Sigmoid colon (tissue), 7 donors: ENCODE measurements around the gene C1orf116. TPM values are rescaled to one million over a fixed set of nuclear protein-coding genes. Genes with fewer than 3 reads are reported as not detected.

Experiments
- DNase-seq: peaks from one replicate; pipeline ENCODE4 v3.0.0-alpha.2; 2019
- H3K27ac ChIP-seq, 4 donors: fragments of 200-600 bp; sonication (generic); one replicate each; pipeline ENCODE4 v1.5.1; 2016 to 2019; ENCODE audit warnings: mild to moderate bottlenecking in 1 of 4
- H3K27me3 ChIP-seq, 3 donors: fragments of 200-600 bp; sonication (generic); one replicate each; pipeline ENCODE4 v1.5.1; 2019; ENCODE audit warnings: mild to moderate bottlenecking in 1 of 3
- H3K36me3 ChIP-seq, 4 donors: fragments of 200-600 bp; sonication (generic); one replicate each; pipeline ENCODE4 v1.5.1; 2016 to 2019
- H3K4me1 ChIP-seq, 4 donors: fragments of 200-600 bp; sonication (generic); one replicate each; pipeline ENCODE4 v1.5.1; 2017 to 2019
- H3K4me3 ChIP-seq, 4 donors: fragments of 200-600 bp; sonication (generic); one replicate each; pipeline ENCODE4 v1.5.1; 2017 to 2019; ENCODE audit warnings: mild to moderate bottlenecking in 2 of 4, moderate library complexity in 1 of 4
- H3K9me3 ChIP-seq, 4 donors: fragments of 200-600 bp in 3 of 4; sonication (generic) in 3 of 4; one replicate each; pipeline versions ENCODE4 v1.5.1 to v1.6.1; 2013 to 2019
- EP300 ChIP-seq, 4 donors: sonication (generic); formaldehyde crosslinking; IDR thresholded peaks; one replicate each; pipeline ENCODE4 v1.6.1; 2017; ENCODE audit warnings: antibody characterized with exemption in 4 of 4
- POLR2A ChIP-seq, 2 donors: fragments of 450-650 bp; IDR thresholded peaks; one replicate each; pipeline ENCODE4 v1.6.1; 2016; ENCODE audit warnings: antibody characterized with exemption in 2 of 2, mild to moderate bottlenecking in 2 of 2, moderate library complexity in 2 of 2
- POLR2AphosphoS5 ChIP-seq, 4 donors: sonication (generic); formaldehyde crosslinking; IDR thresholded peaks; one replicate each; pipeline ENCODE4 v1.6.1; 2017; ENCODE audit warnings: antibody characterized with exemption in 4 of 4
- WGBS, 2 donors: extraction: QIAGEN DNeasy Blood & Tissue Kit; methylation state at CpG; one replicate each; pipeline ENCODE4 v1.1.7; 2013; 5-methylcytosine and 5-hydroxymethylcytosine counted together
- intact Hi-C: fragments of 100-400 bp; cut with DNase I; formaldehyde crosslinking; loops from one replicate; pipeline ENCODE4 v1.15.1; 2023
- polyA plus RNA-seq, 3 donors: library from polyadenylated mRNA; stranded (reverse); fragments of 200-250 nt; gene quantifications; one replicate each; pipeline ENCODE4 v1.2.3, GENCODE V29; 2013
- total RNA-seq, 4 donors: library from RNA; depleted of rRNA; stranded (reverse); fragments of >200 nt; gene quantifications; one replicate each; pipeline ENCODE4 v1.1.0, GENCODE V29; 2016
- TF ChIP-seq, protein P1 (sequence below), 4 experiments: fragments of 450-650 bp in 3 of 4; fragments of 200-600 bp in 1 of 4; IDR thresholded peaks; one replicate each; pipeline ENCODE4 v1.5.1; 2016 to 2019; ENCODE audit warnings: antibody characterized with exemption in 4 of 4, mild to moderate bottlenecking in 3 of 4, moderate library complexity in 2 of 4
- donor health status: healthy with polysubstance abuse.
- donor health status: Bipolar disorder and iron deficiency.
- donor health status: healthy.

C1orf116 gene
- total and polyA plus RNA-seq, 7 donors = 0.14 to 22.4 (median 4.1) TPM; not detected in 1

GRCh38 chr1:207055386-207056001, 22.9 kb upstream of the C1orf116 start:
- Histone ChIP-seq H3K27ac (no peak overlapping the region), H3K4me3 (no peak overlapping the region), H3K4me1 (peaks cover 0 to 20% (median 16%) of the 10 kb centered on the region in 4 donors), H3K36me3 (peaks cover 0 to 4% (median 0%) of the 10 kb centered on the region in 4 donors), H3K9me3 (no peaks in the 10 kb centered on the region), H3K27me3 (no peaks in the 10 kb centered on the region)
- WGBS, 2 donors = 48 to 64% methylated on average over 3 of the region's 3 CpGs
- intact Hi-C loops = loop anchor here (2.0 kb wide), 1 partner anchor 21 kb away; no protein-coding TSS in a partner anchor
- DNase-seq = no peak
- TF ChIP-seq POLR2A (IDR thresholded peaks at IDR 0.05) = no peak
- no peak for TF ChIP-seq POLR2AphosphoS5 (IDR thresholded peaks at IDR 0.05)
- TF ChIP-seq EP300 (IDR thresholded peaks at IDR 0.05) = no peak
- TF ChIP-seq, protein P1, sequence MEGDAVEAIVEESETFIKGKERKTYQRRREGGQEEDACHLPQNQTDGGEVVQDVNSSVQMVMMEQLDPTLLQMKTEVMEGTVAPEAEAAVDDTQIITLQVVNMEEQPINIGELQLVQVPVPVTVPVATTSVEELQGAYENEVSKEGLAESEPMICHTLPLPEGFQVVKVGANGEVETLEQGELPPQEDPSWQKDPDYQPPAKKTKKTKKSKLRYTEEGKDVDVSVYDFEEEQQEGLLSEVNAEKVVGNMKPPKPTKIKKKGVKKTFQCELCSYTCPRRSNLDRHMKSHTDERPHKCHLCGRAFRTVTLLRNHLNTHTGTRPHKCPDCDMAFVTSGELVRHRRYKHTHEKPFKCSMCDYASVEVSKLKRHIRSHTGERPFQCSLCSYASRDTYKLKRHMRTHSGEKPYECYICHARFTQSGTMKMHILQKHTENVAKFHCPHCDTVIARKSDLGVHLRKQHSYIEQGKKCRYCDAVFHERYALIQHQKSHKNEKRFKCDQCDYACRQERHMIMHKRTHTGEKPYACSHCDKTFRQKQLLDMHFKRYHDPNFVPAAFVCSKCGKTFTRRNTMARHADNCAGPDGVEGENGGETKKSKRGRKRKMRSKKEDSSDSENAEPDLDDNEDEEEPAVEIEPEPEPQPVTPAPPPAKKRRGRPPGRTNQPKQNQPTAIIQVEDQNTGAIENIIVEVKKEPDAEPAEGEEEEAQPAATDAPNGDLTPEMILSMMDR (IDR thresholded peaks at IDR 0.05) = no peak

DNA sequence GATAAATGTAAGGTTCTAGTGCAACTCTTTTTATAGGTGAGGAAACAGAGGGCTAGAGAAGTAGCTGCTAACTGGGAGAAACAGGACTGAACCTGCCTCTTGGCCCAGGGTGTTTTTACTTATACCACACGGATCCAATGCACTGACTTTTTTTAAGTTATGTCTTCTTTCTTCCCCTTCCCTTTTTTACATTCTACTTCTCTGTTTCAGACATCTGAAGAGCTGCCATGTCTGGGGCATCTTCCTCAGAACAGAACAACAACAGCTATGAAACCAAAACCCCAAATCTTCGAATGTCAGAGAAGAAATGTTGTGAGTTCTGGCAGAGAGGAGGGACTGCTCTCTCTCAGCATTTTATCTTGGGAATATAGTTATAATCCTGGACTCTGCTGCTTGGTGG, 21.9 kb upstream of the C1orf116 start:
- intact Hi-C loops = loop anchor here (2.0 to 5.0 kb wide), 4 partner anchors 22 to 903 kb away; partner anchors contain the start of genes CD46 and DYRK3
- peaks cover 0 to 4% (median 0%) of the 10 kb centered on the region in 4 donors for H3K36me3 ChIP-seq
- H3K4me1 ChIP-seq = peaks cover 0 to 23% (median 19%) of the 10 kb centered on the region in 4 donors
- WGBS, 2 donors = 28 to 31% methylated on average over 2 of the region's 2 CpGs
- peak overlapping the region in 3 of 4 donors; percentile 3 to 95 (median 89) for H3K27ac ChIP-seq
- no peaks in the 10 kb centered on the region for H3K9me3 ChIP-seq
- TF ChIP-seq, protein P1 (IDR thresholded peaks at IDR 0.05) = no peak
- TF ChIP-seq POLR2AphosphoS5 (IDR thresholded peaks at IDR 0.05) (no peak), POLR2A (IDR thresholded peaks at IDR 0.05) (no peak), EP300 (IDR thresholded peaks at IDR 0.05) (no peak)
- DNase-seq = no peak
- no peak overlapping the region for H3K4me3 ChIP-seq
- no peaks in the 10 kb centered on the region for H3K27me3 ChIP-seq

GRCh38 chr1:207052911-207053769, 20.6 kb upstream of the C1orf116 start, which contains the start of gene PFKFB2:
Gene PFKFB2 (plus strand): TSS chr1:207053275. CDS start chr1:207054718, 1,443 bp downstream.
- intact Hi-C loops = loop anchor here (2.0 to 5.0 kb wide), 4 partner anchors 268 to 904 kb away; partner anchors contain the start of genes CD46, CD55 and DYRK3
- Histone ChIP-seq H3K36me3 (peaks cover 7 to 16% (median 9%) of the 10 kb centered on the region in 4 donors), H3K4me1 (peaks cover 0 to 32% (median 30%) of the 10 kb centered on the region in 4 donors), H3K9me3 (no peaks in the 10 kb centered on the region), H3K27me3 (no peaks in the 10 kb centered on the region), H3K4me3 (peak within 1 kb of the TSS; percentile 48 to 66 (median 59)), H3K27ac (peak within 1 kb of the TSS; percentile 87 to 95 (median 90))
- 1 to 5% methylated on average over 56 of the region's 56 CpGs for WGBS, 2 donors
- peak; percentile 85 to 96 (median 88) for TF ChIP-seq POLR2AphosphoS5 (IDR thresholded peaks at IDR 0.05)
- no peak for TF ChIP-seq EP300 (IDR thresholded peaks at IDR 0.05)
- TF ChIP-seq, protein P1 (IDR thresholded peaks at IDR 0.05) = peak in 3 of 4 experiments; percentile 12 to 51 (median 42)
- TF ChIP-seq POLR2A (IDR thresholded peaks at IDR 0.05) = peak; percentile 62 to 88
- DNase-seq = peak; percentile 98

DNA sequence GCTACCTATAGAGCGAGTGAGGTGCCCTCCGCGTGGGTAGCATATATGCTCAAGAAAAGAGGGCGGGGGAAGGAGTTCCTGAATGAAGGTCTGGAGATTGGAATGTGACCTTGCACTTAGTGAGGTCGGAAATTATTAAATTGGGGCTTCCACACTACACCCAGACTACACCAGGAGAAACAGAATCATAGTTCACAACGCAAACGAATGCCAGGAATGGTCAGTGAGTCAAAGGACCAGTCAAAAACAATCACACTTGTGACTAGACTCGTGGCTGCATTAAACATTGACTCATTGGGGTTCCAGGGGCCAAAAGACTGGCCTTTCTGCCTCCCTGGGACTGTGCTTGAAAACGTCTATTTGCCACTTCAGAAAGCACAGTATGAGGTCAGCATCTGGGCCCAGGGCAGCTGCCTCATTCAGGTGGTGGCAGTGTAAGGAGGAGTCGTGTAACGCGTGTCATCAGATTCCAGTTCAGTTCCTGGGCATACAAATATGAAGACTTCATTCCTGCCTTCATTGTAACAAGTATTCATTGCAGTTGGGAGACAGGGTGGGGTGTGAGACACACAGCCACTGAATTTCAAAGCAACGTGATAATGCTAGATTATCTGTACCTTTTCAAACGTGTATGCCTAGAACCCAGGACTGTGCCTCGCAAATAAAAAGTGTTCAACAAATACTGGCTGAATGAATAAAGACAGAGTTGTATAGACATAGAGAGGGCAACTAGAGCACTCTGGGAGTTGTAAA, 18.8 kb upstream of the C1orf116 start, which contains the start of gene YOD1:
Gene YOD1, minus strand, starts transcription at position 18 of the 753 bp plus-strand sequence. CDS start 178 bp downstream, outside the sequence.
- no peaks in the 10 kb centered on the region for H3K9me3 ChIP-seq
- 24 to 50% methylated on average over 15 of the region's 15 CpGs for WGBS, 2 donors
- intact Hi-C loops = loop anchor here (5.0 kb wide), 3 partner anchors 414 to 906 kb away; partner anchors contain the start of genes CD46 and DYRK3
- peak within 1 kb of the TSS; percentile 76 to 92 (median 90) for H3K4me3 ChIP-seq
- peaks cover 0 to 48% (median 47%) of the 10 kb centered on the region in 4 donors for H3K4me1 ChIP-seq
- H3K27ac ChIP-seq = peak within 1 kb of the TSS; percentile 86 to 95 (median 90)
- TF ChIP-seq POLR2AphosphoS5 (IDR thresholded peaks at IDR 0.05) (no peak), EP300 (IDR thresholded peaks at IDR 0.05) (no peak), POLR2A (IDR thresholded peaks at IDR 0.05) (no peak)
- TF ChIP-seq, protein P1 (IDR thresholded peaks at IDR 0.05) = no peak
- peaks cover 7 to 32% (median 9%) of the 10 kb centered on the region in 4 donors for H3K36me3 ChIP-seq
- no peaks in the 10 kb centered on the region for H3K27me3 ChIP-seq
- DNase-seq = no peak
